Activated T-helper 9 cell treated with anti-CD3 and anti-CD28 coated beads, Interleukin-2, amount 50 U/mL, for 16 hours (primary cell): ENCODE results near the gene HPS3.
"Not testable (repeated sequence)": the region's sequence is repeated elsewhere in the genome, so short reads cannot be mapped to it uniquely, and the experiment has no call there.

Experiments used
- DNase-seq: peaks from one replicate; pipeline ENCODE4 v3.0.0-alpha.2; 2020; ENCODE audit warnings: low read depth

HPS3 gene

DNA sequence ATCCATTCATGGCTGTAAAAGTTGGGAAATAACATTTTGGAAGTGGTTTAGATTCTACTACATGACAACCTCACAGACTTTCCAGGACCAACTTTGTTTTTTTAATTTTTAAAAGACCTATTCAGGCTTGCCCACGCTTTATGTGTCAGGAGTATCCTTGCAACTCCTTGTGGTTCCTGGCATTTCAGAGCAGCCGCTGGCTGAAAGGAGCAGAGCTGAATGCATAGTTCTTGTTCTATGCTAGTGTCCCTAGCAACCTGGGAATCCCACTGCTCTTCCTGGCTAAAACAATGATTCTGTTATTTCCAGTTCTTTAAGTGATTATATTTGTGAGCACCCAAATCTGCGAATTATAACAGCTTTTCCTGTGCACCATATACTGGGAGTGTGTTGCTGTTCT lies 57.3 kb downstream of the HPS3 start:
- DNase-seq, result no peak

DNA sequence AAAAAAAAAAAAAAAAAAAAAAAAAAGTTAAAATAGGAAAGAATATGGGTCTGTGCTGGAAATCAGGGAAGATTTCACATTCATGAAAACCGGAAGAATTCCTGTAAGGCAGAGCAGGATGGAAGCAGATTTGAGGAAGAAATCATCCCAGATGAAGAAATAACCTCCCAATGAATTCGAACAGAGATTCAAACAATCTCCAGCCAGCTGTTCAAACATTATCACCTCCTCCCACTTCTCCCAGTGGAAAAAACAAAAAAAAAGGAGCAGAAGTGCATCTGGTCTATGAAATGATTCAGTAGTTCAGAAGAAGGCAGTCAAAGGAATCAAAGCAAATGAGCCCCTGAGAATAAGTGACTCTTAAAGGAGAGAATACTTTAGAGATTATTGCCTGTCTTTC lies 59.1 kb downstream of the HPS3 start:
- DNase-seq, result no peak

DNA sequence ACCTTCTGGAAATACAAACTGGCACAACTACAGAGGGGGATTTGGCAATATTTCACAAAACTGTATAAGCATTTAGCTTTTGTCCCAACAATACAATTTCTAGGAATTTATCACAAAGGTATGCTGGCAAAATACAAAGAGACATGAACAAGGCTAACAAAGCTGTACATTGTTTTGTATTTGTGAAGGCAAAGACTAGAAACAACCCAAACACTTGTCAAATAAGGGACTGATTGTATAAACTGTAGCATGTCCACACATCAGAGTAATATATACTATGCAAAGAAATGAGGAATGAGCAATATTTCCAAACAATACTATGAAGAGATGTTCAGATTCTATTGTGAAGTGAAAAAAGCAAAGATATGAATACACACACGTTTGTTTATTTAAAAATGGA lies 65.8 kb downstream of the HPS3 start:
- no peak for DNase-seq

DNA sequence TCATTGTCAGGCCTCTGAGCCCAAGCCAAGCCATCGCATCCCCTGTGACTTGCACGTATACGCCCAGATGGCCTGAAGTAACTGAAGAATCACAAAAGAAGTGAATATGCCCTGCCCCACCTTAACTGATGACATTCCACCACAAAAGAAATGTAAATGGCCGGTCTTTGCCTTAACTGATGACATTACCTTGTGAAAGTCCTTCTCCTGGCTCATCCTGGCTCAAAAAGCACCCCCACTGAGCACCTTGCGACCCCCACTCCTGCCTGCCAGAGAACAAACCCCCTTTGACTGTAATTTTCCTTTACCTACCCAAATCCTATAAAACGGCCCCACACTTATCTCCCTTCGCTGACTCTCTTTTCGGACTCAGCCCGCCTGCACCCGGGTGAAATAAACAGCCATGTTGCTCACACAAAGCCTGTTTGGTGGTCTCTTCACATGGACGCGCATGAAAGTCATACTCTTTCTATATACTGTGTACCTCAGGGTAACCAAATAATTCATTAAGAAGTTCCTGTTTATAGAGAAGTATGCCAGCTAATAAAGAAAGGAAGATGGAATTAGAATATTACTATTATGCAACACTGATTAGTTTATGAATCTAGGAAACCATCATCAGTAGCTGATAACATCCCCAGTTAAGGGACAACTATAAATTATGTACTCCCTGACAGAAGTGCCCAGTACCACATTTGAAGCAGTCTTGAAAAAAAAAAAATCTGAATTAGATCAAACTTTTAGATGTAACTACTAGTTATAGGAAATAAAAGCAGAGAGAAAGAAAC lies 67.6 kb downstream of the HPS3 start:
- not testable (repeated sequence) for DNase-seq

DNA sequence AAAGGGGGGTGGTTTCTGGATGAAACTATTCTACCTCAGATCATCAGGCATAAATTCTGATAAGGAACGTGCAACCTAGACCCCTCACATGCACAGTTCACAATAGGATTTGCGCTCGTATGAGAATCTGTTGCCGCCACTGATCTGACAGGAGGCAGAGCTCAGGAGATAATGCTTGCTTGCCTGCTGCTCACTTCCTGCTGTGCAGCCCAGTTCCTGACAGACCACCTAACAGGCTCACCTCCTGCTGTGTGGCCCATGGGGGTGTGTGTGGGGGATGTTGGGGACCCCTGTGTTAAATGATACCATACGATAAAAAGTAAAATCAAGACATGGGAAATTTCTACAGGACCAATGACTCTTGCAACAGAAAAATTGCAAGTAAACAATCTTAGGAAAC lies 68.2 kb downstream of the HPS3 start:
- no peak for DNase-seq

DNA sequence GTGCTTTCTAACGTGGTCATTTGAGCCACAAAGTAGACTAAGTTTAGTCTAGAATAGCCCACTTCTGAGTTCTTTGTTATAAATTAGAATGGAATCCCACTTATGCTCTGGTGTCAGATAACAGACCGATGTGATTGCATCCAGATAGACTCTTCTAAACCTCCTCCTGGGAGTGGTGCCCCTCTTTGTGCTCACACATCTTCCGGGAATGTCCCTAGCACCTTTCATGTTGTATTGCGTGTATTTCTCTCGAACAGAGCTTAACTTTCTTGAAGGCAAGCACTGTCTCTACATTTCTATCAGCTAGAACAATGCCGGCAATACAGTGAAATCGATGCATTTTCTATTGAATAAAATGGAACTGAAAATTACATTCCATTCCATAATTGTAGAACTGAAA lies 69.2 kb downstream of the HPS3 start:
- no peak for DNase-seq

DNA sequence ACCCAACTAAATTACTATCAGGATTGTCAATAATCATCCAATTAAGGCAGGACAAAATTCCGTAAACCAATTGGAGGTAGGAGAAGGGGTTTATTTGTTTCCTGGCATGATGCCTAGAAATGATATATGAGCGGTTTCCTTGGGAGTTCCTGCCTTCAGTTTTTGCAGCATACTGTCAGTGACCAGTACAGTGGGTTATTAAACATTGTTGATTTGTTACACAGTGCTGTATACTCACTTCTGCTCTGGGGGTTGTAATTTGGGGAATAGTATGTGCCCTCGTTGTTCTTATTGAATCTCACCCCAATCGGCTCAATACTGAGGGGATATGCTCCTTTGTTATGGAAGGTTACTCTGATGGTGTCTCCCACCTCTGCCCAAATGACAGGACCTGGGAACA lies 70.0 kb downstream of the HPS3 start:
- DNase-seq, result no peak

DNA sequence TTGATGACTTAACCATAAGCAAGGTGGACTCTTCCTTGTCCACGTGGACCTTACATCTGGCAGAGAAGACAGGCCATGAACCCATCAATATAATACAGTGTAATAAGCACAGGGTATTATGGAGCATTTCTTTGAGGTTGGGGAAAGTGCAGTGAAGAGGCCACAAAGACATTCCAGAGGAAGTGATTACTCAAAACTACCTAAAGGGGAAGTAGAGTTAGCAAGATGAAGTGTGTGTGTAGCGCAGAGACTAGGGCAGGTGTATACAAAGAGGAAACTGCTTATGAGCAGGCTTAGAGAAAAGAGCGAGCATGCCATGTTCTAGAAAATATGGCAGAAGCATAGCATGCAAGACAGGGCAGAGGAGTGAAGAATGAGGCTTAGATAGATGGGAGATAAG lies 74.3 kb downstream of the HPS3 start:
- DNase-seq, result no peak

DNA sequence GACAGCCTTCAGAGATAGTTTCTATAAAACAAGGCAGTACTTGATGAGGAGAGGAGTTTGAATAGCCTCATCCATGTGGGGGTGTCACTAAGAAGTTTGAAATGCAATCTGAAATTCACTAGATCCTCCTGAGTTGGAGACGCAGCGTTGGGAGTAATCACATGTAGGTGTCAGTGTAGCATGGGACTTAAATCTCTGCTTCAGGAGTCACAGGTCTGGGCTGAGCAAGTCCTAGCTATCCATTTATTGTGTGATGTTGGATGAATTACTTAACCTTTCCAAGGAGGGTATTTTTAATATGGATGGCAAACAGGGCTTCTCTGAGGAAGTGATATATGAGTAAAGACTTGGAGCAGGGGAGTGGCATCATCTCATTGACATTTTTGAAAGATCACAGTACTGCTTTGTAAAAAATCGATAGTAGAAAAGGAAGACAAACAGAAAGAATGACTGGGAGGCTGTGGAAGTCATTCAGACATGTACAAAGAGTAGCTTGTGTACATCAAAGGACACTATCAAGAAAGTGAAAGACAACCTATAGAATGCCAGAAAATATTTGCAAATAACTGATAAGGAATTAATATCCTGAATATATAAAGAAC lies 75.1 kb downstream of the HPS3 start:
- no peak for DNase-seq

DNA sequence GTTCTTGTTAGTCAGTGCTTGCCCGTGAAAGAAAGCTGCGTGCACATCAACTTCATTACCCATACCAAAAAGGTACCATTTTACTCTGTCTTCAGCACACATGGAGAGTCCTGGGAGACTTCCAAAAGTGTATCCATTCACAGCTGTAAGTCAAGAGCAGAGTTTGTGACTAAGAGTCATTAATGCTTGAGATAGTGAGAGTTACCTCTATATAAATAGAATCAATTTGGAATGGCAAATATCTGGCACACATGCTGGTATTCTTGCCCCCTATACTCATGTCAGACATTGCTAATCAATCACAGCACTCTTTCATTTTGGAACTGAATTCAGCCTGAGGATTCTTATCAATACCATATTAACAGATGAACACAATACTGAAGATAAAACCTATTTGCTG lies 78.0 kb downstream of the HPS3 start:
- DNase-seq, result no peak

DNA sequence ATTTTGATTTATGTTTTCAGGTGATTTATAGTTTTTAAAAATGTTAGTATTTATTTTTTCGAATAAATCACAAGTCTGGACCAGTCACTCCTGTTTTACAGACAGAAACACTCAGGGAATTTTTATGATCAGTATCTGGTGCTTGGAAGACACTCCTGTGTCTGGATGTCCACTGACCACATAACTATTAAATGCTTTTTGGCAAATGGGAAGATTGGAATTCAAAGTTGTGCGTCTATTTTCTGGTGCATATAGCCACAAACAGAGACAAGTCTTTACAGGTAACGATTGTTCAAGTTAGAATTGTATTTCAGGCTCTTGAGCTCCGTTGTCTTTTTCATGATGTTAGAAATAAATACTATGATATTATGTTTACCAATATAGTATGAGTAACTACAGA lies 80.0 kb downstream of the HPS3 start:
- DNase-seq, result no peak

DNA sequence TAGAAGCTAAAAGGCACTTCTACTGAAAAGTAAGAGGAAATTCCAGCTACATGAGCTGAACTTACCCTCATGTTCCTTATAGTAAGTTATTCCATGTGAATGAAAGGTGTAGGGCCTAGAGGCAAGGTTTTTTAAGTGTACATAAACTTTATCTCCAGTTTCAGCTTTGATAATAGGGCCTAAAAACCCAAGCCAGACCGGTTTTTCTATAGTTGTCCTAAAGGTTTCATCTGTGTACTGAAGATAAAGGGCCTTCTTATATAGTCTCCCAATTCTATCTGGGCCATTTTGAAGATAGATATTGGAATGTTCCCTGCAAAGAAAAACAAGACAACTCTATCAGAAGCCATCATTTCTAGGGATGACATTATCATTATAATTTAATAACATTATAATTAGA lies 82.9 kb downstream of the HPS3 start:
- DNase-seq, result no peak

DNA sequence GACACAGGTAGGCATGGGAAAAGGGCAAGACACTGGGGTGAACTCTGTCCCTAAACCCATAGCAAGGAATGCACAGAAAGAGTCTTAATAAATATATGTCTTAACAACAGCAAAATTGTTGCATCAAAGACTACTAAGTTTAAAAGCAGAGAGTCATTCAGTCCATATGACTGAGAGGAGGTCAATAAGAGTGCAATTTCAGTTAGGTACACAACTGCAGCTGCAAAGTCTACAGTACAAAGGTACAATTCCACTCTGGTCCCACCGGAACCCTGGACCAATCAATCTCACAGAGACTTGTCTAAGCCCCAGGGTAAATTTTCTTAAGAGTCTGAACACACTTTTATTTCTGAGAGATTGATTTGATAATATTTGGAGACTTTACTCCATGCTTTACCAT lies 85.3 kb downstream of the HPS3 start:
- no peak for DNase-seq

DNA sequence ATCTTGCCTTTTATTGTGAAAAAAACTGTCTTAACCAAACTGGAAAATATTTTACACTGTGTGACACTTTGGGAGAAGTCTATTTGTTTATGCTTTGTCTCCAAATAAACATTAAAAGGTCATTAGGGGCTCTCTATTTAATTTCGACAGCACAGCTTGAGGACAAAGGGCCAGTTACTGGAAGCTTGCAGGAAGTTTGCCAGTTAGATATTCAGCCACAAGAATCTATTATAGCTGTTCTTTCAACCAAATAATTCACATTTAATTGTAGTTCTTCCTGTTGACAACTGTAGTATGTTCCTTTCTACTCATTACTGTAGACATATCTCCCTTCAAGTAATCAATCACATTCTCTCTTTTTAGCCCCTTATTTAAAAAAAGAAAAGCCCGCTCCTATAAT lies 86.1 kb downstream of the HPS3 start:
- DNase-seq, result no peak

DNA sequence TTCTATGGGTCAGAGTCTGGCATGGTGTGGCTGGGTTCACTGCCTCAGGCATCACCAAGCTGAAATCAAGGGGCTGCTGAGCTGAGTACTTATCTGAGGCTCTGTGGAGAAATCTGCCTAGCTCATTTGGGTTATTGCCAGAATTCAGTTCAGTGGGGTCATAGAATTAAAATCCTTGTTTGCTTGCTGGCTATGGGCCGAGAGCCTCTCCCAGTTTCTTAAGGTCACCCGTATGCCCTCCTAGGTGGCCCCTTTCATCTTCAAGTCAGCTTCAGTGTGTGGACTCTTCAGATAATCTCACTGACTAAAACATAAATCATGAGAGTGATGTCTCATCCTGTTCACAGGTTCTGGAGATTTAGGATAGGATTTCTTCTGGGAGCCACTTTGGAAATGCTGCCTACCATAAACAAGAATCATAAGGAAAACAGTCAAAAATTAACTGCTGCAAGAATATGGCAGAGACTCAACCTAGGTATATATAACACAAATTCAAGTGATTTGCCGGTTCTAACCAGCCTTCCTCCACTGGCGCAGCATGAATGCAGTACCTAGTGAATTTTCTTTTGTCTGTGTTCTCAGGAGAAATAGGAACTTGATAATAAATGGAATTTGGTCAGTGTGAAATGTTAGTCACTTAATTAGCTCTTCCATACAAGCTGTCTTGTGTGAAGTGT lies 86.9 kb downstream of the HPS3 start:
- no peak for DNase-seq

DNA sequence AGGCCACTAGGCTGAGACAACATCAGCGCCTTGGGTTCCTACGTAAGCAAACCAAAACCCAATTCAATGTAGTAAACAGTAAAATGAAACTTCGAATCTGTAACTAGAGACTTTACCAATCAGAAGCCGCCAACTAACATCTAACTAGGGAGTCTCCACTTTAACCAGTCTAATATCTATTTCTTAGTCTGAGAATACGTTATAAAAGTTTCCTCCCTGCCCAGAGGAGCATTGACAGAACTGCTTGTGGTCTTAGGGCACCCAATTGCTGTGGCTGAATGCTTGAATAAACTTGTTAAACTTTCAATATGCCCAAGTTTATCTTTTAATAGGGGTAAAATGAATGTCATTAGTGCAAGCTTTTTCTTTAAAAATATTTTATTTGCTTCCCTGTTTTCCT lies 87.9 kb downstream of the HPS3 start:
- DNase-seq, result no peak

DNA sequence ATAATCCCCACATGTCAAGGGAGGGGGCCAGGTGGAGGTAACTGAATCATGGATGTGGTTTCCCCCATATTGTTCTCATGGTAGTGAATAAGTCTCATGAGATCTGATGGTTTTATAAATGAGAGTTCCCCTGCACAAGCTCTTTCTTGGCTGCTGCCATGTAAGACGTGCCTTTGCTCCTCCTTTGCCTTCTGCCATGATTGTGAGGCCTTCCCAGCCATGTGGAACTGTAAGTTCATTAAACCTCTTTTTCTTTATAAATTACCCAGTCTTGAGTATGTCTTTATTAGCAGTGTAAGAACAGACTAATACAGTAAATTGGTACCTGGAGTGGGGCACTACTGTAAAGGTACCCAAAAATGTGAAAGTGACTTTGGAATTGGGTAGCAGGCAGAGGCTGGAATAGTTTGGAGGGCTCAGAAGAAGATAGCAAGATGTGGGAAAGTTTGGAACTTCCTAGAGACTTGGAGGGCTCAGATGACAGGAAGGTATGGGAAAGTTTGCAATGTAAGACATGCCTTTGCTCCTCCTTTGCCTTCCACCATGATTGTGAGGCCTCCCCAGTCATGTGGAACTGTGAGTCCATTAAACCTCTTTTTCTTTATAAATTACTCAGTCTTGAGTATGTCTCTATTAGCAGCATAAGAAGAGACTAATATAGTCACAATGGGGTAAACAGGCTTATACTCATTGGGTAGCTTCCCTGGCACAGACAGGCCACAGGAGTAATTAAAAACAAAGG lies 90.1 kb downstream of the HPS3 start:
- DNase-seq, result not testable (repeated sequence)

DNA sequence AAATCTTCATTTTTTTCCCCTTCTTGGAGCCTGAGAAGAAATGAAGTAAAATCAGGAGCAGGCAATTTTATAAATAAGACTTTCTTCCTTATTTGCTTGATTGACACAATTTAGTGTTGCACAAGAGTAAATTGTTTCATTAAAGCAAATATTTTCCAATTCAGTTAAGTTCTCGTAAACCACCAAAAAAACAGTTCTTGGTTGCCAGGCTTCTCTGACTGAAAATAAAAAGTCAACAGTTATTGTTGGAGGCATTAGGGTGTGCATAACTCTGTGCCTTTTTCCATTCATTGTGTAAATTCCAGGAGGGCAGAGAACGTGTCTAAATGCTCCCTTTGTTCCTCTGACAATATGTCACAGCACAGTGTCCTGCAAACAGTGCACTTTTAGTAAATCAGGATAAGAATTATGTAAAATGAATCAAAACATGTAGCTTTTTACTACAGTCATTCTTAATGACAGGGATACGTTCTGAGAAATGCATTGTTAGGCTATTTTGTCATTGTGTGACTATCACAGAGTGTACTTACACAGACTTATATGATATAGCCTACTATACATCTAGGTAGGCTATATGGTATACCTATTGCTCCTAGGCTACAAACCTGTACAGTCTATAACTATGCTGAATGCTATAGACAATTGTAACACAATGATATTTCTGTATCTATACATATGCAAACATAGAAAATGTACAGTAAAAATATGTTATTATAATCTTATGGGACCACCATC lies 92.5 kb downstream of the HPS3 start, which contains the start of gene CP:
TSS of gene CP (minus strand) at position 47 of the 735 bp plus-strand sequence. CDS start at position 10, 37 bp downstream.
- no peak for DNase-seq
